SIG-M5 (cell line): Measurements from ENCODE around the gene LBH.

Experiments used
- DNase-seq: peaks from one replicate; lab custom pipeline; 2025; lab: John Stamatoyannopoulos, UW

The LBH gene

DNA sequence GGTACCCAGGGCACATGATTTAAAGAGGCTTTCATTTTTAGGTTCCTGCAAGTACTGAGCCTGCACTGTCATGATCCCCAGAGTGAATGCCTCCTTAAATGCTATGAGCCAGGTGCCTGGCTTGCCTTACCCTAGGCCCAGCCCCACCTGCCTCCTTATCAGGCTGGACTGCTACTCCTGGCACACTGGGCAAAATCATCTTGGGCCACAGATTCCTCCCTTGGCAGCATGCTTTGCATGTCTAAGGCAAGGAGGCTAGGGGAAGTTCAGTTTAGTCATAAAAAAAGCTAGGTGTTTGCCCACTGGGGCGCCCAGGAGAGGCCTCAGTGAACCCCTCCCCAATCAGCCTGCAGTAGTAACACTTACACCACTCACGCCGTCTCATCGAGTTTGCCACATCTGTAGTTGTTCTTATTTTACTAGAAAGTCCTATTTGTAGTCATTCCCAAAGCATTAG is 45.1 kb downstream of the LBH start:
- DNase-seq: no peak

GRCh38 chr2:30277582-30277981 is 46.2 kb downstream of the LBH start:
- no peak for DNase-seq

DNA sequence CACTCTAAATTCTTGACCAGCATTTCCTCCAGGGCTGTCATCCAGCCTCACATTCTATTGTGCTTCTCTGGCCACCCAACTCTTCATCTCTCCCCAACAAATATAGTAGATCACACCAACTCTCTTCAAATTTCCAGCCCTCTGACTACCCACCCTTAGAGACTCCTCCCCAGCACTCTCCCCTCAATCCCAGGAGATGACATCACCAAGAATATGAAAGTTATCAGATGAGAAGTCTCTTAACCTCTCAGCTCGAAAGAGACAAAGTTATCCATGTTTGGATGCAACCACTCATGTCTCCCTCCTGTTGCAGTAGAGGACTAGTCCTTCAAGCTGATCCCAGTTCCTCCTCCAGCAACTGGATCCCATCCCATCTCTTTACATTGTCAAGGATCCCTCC is 47.1 kb downstream of the LBH start:
- no peak for DNase-seq

DNA sequence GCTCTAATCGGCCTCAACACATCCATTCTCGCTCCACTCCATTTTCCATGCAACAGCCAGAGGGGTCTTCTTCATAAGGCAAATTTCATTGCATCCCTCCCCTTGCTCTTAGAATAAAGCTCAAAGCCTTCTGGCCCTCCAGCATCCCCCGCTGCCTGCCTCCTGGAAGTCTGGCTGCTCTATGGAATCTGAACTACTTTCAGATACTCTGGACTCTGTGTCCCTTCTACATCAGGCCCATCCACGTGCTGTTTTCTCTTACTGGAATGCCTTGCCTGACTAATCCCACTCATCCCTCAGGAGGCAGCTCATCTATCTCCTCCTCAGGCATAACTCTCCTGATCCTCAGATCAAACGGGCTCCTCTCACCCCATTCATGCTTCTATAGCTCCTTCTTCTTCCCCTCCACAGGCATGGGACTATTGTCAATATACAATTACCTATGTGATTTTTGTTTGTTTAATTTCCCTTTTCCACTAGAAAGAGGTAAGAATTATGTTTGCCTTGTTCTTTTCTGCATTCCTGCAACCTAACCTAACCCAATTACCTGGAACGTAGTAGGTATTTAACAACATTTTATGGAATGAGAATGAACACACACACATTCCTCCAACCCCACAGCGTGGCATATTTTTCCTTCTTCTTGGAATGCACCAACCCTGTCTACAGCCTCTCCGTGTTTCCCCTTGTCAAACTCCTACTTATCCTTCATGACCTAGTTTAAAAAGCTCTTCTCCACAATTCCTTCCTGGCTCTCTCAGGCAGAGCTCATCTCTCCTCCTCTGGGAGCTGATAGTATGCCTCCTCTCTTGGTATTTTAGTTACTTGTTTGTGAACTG is 49.5 kb downstream of the LBH start:
- DNase-seq: no peak

GRCh38 chr2:30282081-30282480 is 50.7 kb downstream of the LBH start:
- no peak for DNase-seq

DNA sequence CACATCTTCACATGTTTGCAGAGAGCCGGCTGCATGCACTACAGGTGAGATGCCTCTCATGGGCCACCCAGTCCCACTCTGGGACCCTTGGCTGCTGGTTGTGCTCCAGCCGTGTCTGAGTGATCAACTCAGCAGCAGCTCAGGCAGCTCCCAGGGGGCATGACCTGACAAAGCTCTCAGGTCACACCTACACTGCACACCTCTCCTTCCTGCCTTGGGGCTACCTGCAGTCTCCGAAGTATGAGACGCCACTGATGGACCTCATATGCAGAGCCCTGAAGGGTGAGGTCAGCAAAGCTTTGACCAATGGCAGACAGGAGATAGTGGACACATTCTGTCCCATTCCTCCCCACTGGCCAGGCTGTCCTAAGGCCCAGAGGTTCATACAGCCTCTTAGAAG is 51.4 kb downstream of the LBH start:
- DNase-seq: no peak

- DNase-seq: no peak
Measured at GRCh38 chr2:30283931-30284565, 52.7 kb downstream of the LBH start.

GRCh38 chr2:30285758-30286157 is 54.4 kb downstream of the LBH start:
- DNase-seq: no peak

DNA sequence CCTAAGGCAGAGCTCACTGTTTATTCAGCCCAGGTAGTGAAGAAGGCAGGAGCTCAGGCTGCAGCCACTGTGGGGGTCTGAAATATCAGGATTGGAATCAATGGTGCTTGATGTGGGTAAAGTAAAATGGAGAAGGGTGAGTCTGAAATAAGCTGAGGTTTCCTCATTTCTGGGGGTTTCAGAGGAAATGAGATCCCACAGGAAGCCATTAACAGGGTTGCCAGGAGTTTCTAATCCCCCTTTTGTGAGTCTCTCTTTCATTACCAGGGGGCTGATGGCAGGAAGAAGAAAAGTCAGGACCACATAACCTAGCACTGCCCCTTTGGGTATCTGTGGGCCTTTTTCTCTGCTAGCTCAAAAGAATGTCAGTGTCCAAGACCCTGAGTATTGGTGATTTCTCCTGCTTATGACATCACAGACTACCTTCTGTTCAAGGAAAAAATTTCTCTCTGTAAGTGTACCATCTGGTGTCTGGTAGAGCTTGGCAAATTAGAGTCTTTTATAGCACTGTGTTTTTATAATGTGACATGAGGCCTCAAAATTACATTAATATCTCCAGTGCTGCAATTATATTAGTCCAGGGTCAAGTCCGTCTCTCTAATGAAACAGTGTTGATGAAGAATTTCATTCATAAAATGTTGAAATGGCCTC is 56.0 kb downstream of the LBH start:
- no peak for DNase-seq

DNA sequence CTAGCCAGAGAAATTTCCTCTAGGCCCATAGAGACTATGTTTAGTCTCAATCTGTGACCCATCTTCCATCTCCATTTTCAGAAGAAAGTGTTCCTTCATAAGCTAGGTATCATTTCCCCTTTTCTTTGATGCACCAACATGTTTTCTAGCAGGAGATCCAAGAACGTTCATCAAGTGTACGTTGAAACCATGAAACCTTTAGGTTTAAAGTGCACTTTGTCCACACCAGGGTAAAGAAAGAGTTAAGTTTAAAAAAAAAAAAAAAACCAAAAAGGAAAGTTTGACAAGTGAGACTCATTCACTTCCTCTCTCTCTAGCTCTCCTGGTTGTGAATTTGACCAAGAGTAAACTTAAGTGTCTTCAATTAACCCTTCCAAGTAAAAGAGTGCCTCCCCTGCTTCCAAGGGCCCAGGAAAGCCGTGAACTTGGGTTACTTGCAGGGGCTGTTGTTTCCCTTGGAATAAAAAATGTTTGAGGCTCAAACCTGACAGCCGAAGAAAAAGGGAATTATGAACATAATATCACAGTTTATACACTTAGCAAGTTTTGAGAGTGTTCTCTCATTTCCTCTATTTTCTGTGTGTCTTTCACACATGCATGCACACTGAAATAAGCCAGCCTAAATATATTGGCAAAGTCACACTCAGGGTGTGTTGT is 56.7 kb downstream of the LBH start:
- DNase-seq: no peak

DNA sequence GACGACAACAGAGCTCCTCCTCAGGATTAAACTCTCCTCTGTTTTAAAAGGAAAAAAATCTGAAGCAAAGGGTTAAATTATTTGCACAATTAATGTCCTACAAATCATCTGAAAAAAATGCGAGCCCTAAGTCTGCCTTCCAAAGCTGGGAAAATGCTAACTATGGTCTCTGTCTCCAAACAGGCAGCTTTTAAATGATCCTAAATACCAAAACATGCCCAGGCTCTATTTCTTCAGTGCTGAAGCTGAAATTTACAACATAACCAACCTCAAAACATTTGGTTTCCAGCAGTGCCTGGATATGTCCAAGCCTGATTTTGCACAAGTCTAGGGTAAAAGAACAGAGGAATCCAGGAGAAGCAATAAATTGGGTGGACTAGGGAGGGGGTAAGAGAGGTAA is 57.2 kb downstream of the LBH start:
- no peak for DNase-seq

- no peak for DNase-seq
Measured at GRCh38 chr2:30293303-30293921, 62.1 kb downstream of the LBH start.

GRCh38 chr2:30294133-30294532 is 62.8 kb downstream of the LBH start:
- DNase-seq: no peak

GRCh38 chr2:30296496-30296895 is 65.2 kb downstream of the LBH start:
- no peak for DNase-seq

GRCh38 chr2:30298302-30298701 is 67.0 kb downstream of the LBH start:
- DNase-seq: no peak

- no peak for DNase-seq
Measured at GRCh38 chr2:30300122-30300455, 68.8 kb downstream of the LBH start.

DNA sequence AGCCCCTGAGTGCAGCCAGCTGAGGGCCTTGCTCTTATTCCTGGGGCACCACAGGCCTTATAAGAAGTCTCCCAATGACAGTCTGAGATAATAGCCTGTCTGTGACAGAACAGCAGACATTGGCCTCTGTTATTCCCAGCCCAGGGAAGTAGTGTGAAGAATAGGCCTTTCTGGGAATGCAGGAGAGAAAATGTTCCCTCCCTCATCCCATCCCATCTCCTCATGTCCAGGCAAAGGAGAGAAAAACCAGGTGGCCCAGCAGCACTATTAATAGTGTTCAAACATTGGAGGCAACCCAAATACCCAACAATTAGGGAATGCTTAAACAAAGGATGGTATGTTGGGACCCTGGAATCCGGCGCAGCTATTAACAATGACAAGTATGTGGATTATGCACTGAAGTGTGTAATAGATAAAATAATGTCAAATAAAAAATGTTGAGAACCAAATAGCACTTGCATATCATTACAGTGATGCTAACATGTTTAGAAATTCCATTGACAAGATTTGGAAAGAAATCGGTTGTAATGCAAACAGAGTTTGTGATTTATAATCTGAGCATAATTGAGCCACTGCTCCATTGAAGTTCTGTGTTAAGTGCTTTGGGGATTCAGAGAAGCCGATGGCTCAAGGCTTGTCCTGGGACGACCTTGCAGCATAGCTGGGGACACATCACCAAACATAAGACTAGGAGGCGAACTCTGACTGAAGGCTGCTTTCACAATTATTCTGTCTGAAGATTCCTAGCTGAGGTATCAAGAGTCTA is 69.3 kb downstream of the LBH start:
- DNase-seq: no peak

GRCh38 chr2:30301551-30301950 is 70.2 kb downstream of the LBH start:
- no peak for DNase-seq

DNA sequence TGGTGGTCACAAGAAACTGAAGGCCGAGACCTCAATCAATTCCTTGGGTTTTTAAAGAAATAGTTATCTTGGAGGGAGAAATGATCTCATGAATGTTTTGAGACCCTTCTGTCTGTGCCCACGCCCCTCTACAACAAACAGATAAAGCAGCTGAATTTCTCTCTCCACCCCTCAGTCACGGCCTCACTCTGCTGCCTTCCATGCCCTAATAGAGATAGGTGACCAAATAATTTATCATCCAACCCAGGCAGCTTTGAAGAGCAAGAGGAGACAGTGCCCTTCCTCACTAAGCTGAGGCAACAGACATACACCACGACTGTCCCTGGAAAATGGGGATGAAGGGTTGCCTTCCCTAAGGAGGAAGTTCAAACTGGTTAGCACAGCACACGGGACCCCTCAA is 71.2 kb downstream of the LBH start:
- DNase-seq: no peak

- DNase-seq: no peak
Measured at GRCh38 chr2:30303095-30303494, 71.8 kb downstream of the LBH start.

- no peak for DNase-seq
Measured at GRCh38 chr2:30305235-30305634, 73.9 kb downstream of the LBH start.

GRCh38 chr2:30306522-30306921 is 75.2 kb downstream of the LBH start:
- no peak for DNase-seq
